SK-N-MC (cell line): ENCODE data around the gene RNF121.
A peak's percentile ranks its signal among the peaks of the same experiment; 100 is the strongest.

Experiments
- EZH2 ChIP-seq: fragments of 200-600 bp; sonication (generic); IDR thresholded peaks from one replicate; pipeline ENCODE4 v1.6.1; 2017; ENCODE audit warnings: antibody characterized with exemption
- POLR2AphosphoS5 ChIP-seq: IDR thresholded peaks from 2 replicates; pipeline ENCODE4 v1.6.1; 2012; ENCODE audit warnings: mild to moderate bottlenecking, low read depth, low read length, borderline replicate concordance

- TF ChIP-seq EZH2 (no peak), POLR2AphosphoS5 (peak; percentile 34; the same call in 1 of the 2 replicates)
Measured at GRCh38 chr11:71927820-71928736, 768 bp upstream of the RNF121 start, which contains the start of gene XNDC1N.
